Inflammatory macrophage treated with lipopolysaccharide for 1 hour (primary cell): ENCODE measurements around the gene GAB1.
A peak's percentile ranks its signal among the peaks of the same experiment; 100 is the strongest.

ENCODE experiments used
- DNase-seq, 2 donors: peaks; one replicate each; pipeline ENCODE4 v3.0.0-alpha.2; 2020 to 2022

Gene GAB1

GRCh38 chr4:143359644-143360193, 23.0 kb downstream of the GAB1 start:
- no peak for DNase-seq

GRCh38 chr4:143360838-143361625, 24.4 kb downstream of the GAB1 start:
- no peak for DNase-seq

GRCh38 chr4:143362349-143363046, 25.8 kb downstream of the GAB1 start:
- no peak for DNase-seq

GRCh38 chr4:143363332-143363731, 26.7 kb downstream of the GAB1 start:
- no peak for DNase-seq

GRCh38 chr4:143364063-143364462, 27.4 kb downstream of the GAB1 start:
- DNase-seq, result no peak

- DNase-seq, result no peak
Observed at GRCh38 chr4:143367863-143368262, 31.2 kb downstream of the GAB1 start.

- DNase-seq, result peak in 1 of 2 donors; percentile 50
Observed at GRCh38 chr4:143369552-143369951, 32.9 kb downstream of the GAB1 start.

GRCh38 chr4:143372093-143372915, 35.6 kb downstream of the GAB1 start:
- no peak for DNase-seq

GRCh38 chr4:143374255-143374654, 37.6 kb downstream of the GAB1 start:
- no peak for DNase-seq

GRCh38 chr4:143374771-143375170, 38.1 kb downstream of the GAB1 start:
- DNase-seq, result no peak

GRCh38 chr4:143375326-143376073, 38.8 kb downstream of the GAB1 start:
- DNase-seq, result peak; percentile 21 to 37

- peak; percentile 81 to 87 for DNase-seq
Observed at GRCh38 chr4:143377611-143378099, 41.0 kb downstream of the GAB1 start.

- DNase-seq, result no peak
Observed at GRCh38 chr4:143380629-143381028, 44.0 kb downstream of the GAB1 start.

- DNase-seq, result no peak
Observed at GRCh38 chr4:143381189-143382118, 44.8 kb downstream of the GAB1 start.

- DNase-seq, result no peak
Observed at GRCh38 chr4:143382596-143382995, 45.9 kb downstream of the GAB1 start.

- no peak for DNase-seq
Observed at GRCh38 chr4:143383005-143383574, 46.4 kb downstream of the GAB1 start.

- DNase-seq, result no peak
Observed at GRCh38 chr4:143384381-143384994, 47.8 kb downstream of the GAB1 start.

- DNase-seq, result no peak
Observed at GRCh38 chr4:143386812-143387211, 50.1 kb downstream of the GAB1 start.

- no peak for DNase-seq
Observed at GRCh38 chr4:143389579-143390195, 53.0 kb downstream of the GAB1 start.

- DNase-seq, result no peak
Observed at GRCh38 chr4:143390764-143391163, 54.1 kb downstream of the GAB1 start.
